Dermis blood vessel endothelial cell (primary cell): ENCODE measurements around the gene ARPC1A. TPM values are rescaled to one million over a fixed set of nuclear protein-coding genes. Genes with fewer than 3 reads are reported as not detected.
"Not testable (repeated sequence)": the region's sequence is repeated elsewhere in the genome, so short reads cannot be mapped to it uniquely, and the experiment has no call there.

Experiments used
- DNase-seq: peaks from one replicate; pipeline ENCODE4 v3.0.0; 2010
- total RNA-seq: library from RNA; depleted of rRNA; stranded (reverse); fragments of >200 nt; gene quantifications from 2 replicates; pipeline ENCODE4 v1.2.3, GENCODE V29; 2014

The ARPC1A gene
- total RNA-seq, 1 donor from 2014 or later = 210 TPM

GRCh38 chr7:99322659-99323058 lies 3.0 kb upstream of the ARPC1A start:
- not testable (repeated sequence) for DNase-seq

DNA sequence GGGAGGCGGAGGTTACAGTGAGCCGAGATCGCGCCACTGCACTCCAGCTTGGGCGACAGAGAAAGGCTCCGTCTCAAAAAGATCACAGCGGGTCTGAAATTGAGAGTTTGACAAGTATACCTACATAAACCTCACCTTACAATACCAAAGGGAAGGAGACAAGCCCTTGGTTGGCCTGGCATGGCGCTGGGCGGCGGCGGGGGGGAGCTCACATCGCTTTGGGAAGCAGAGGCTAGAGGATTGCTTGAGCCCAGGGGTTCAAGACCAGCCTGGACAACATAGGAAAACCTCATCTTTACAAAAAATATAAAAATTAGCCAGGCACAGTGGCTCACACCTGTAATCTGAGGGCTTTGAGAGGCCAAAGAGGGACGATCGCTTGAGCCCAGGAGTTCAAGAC lies 1.1 kb upstream of the ARPC1A start:
- DNase-seq = no peak

DNA sequence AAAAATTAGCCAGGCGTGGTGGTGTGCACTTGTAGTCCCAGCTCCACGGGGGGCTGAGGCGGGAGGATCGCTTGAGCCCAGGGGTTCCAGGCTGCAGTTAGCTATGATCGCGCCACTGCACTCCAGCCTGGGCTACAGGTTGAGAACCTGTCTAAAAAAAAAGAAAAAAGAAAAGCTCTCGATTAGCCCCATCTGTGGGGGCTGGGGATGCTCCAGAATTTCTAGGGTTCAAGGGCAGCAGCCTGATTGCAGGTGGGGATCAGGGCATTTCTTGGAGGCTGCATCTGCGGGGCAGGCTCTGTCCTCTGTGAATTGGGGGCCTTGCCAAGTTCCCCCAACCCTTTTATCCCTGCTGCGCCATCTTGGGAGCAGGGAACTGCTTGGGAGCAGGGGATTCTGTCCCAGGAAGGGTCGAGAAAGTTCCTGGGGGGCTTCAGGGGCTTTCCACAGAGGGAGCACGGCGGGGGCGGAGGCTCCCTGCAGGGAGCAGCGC lies 651 bp upstream of the ARPC1A start:
- peak; percentile 6 for DNase-seq

GRCh38 chr7:99326408-99326782 lies 697 bp downstream of the ARPC1A start:
- no peak for DNase-seq

DNA sequence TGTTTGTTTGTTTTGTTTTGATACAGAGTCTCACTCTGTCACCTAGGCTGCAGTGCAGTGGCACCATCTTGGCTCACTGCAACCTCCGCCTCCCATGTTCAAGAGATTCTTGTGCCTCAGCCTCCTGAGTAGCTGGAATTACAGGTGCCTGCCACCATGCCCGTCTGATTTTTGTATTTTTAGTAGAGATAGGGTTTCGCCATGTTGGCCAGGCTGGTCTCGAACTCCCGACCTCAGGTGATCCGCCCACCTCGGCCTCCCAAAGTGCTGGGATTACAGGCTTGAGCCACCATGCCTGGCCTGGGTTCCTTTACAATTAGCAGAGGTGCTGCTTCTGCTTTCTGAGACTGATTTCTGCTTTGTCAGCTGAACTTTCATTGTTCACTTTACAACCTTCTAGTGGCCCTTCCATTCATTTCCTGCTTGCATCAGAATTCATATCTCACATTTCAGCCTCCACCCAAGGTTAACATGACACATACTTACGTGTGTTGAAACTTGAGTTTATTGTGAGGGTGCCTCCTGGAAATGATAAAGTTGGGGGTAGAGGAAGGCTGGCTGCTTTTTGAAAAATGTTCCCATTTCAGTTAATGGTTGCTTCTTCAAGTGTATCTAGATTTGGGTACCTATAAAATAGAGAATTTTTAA lies 4.7 kb downstream of the ARPC1A start:
- peak; percentile 83 for DNase-seq

- no peak for DNase-seq
Observed at GRCh38 chr7:99331002-99331401, 5.3 kb downstream of the ARPC1A start.

GRCh38 chr7:99339595-99339994 lies 13.9 kb downstream of the ARPC1A start:
- no peak for DNase-seq

- DNase-seq = no peak
Observed at GRCh38 chr7:99340659-99341058, 15.0 kb downstream of the ARPC1A start.

GRCh38 chr7:99344061-99344647 lies 18.5 kb downstream of the ARPC1A start:
- no peak for DNase-seq

GRCh38 chr7:99350641-99351040 lies 24.9 kb downstream of the ARPC1A start:
- DNase-seq = not testable (repeated sequence)

GRCh38 chr7:99352247-99352646 lies 26.5 kb downstream of the ARPC1A start:
- DNase-seq = no peak

GRCh38 chr7:99355098-99355497 lies 29.4 kb downstream of the ARPC1A start:
- DNase-seq = no peak

DNA sequence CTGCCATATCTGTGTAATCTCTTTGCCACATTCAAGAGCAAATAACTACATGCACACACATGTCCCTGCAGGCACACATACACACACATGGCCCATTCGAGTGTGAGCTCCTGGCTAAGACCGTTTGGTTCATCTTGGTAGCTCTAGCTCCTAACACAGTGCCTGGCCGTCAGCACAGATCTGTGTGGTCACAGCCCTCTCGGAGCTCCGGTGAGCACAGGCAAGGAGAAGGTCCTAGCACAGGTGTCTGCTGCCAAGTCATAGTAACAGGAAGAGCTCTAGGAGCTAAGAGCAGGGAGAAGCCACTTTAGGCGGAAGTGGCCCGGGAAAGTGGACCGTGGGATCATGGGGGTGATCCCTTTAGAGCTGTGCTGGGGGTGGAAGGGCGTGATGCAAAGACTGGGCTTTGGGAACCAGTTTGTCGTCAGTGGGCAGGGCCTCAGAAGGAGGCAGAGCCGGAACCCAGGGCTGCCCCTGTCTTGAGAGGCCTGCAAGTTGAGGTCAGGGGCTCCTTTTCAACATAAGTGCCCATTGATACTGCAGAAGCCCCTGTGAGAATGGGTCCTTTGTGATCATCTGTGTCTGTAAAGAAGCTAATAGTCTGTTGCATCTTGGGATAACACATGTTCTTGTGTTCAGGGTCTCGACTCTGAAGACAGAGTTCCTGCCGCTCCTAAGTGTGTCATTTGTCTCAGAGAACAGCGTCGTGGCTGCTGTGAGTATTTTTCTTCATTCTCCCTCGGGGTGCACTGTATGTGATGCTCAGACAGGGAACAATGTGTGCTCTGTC lies 32.2 kb downstream of the ARPC1A start:
- DNase-seq = no peak

DNA sequence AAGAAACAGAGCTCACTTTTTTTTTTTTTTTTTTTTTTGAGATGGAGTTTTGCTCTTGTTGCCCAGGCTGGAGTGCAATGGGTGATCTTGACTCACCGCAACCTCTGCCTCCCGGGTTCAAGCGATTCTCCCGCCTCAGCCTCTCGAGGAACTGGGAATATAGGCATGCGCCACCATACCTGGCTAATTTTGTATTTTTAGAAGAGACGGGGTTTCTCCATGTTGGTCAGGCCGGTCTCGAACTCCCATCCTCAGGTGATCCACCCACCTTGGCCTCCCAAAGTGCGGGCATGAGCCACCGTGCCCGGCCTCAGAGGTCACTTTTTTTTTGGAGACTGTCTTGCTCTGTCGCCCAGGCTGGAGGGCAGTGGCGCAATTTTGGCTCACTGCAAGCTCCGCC lies 32.8 kb downstream of the ARPC1A start:
- not testable (repeated sequence) for DNase-seq

- no peak for DNase-seq
Observed at GRCh38 chr7:99359465-99360154, 33.9 kb downstream of the ARPC1A start.

- no peak for DNase-seq
Observed at GRCh38 chr7:99362801-99363200, 37.1 kb downstream of the ARPC1A start.

DNA sequence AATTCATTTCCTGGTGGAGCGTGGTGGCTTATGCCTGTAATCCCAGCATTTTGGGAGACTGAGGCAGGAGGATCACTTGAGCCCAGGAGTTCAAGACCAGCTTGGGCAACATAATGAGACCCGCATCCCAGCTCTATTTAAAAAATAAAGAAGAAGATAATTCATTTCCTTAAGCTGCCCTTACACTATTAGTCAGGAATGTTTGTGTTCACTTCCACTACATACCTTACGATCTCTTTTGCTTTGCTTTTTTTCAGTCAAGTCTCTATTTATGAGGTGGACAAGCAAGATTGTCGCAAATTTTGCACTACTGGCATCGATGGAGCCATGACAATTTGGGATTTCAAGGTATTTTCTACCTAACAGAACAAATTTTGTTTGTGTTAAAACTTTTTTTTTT lies 37.6 kb downstream of the ARPC1A start:
- DNase-seq = no peak

DNA sequence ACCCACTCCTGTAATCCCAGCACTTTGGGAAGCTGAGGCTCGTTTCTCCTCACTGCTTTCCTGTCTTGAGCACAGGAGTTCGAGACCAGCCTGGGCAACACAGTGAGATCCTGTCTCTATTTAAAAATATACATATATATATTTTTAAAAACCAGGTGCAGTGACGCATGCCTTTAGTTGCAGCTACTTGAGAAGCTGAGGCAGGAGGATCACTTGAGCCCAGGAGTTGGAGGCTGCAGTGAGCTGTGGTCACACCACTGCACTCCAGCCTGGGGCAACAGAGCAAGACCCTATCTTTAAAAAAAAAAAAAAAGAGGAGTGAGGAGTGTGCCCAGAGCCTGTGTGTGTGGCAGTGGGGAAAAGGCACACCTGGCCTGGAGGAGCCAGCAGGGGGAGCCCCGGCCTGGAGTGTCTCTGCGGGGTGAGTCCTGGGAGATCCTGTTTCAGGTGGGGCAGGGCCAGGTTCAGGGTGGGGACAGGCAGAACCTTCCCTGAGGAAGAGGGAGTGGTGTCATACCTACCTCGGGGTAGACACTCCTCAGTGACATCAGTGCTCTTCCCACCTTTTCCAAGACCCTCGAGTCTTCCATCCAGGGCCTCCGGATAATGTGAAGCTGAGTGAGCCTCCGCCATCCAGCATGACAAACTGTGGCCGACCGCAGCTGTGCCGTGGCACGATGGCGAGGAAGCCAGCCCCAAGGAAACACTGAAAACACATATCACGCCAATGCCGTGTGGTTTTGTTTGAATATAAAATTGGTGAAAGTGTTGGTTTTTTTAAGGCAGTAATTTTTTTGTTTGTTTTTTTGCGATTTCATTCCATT lies 39.8 kb downstream of the ARPC1A start:
- DNase-seq = peak; percentile 62

- DNase-seq = no peak
Observed at GRCh38 chr7:99366646-99367045, 40.9 kb downstream of the ARPC1A start.

GRCh38 chr7:99368750-99369389 lies 43.2 kb downstream of the ARPC1A start:
- DNase-seq = no peak

GRCh38 chr7:99369767-99370391 lies 44.2 kb downstream of the ARPC1A start:
- DNase-seq = no peak
